SU-DHL-6 (cell line): ENCODE measurements around the gene HOMER2.

Experiments used
- EZH2phosphoT487 ChIP-seq: fragments of 200-600 bp; sonication (generic), shearing (Covaris generic); conservative IDR thresholded peaks from 2 replicates; pipeline ENCODE4 v1.6.1; 2018; ENCODE audit warnings: mild to moderate bottlenecking, antibody characterized with exemption, low read length, moderate library complexity, mixed read lengths
- TF ChIP-seq, protein P1 (sequence below): fragments of 200-600 bp; sonication (generic); IDR thresholded peaks from one replicate; pipeline ENCODE4 v1.5.1; 2017; ENCODE audit warnings: antibody characterized with exemption, mild to moderate bottlenecking, low read length, moderate library complexity; ENCODE audit not compliant: insufficient read depth, poor library complexity, severe bottlenecking

- TF ChIP-seq, protein P1, sequence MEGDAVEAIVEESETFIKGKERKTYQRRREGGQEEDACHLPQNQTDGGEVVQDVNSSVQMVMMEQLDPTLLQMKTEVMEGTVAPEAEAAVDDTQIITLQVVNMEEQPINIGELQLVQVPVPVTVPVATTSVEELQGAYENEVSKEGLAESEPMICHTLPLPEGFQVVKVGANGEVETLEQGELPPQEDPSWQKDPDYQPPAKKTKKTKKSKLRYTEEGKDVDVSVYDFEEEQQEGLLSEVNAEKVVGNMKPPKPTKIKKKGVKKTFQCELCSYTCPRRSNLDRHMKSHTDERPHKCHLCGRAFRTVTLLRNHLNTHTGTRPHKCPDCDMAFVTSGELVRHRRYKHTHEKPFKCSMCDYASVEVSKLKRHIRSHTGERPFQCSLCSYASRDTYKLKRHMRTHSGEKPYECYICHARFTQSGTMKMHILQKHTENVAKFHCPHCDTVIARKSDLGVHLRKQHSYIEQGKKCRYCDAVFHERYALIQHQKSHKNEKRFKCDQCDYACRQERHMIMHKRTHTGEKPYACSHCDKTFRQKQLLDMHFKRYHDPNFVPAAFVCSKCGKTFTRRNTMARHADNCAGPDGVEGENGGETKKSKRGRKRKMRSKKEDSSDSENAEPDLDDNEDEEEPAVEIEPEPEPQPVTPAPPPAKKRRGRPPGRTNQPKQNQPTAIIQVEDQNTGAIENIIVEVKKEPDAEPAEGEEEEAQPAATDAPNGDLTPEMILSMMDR = no peak
- no peak for TF ChIP-seq EZH2phosphoT487
Observed at GRCh38 chr15:82880704-82881103, 71.8 kb downstream of the HOMER2 start.
